ENCODE data around the gene CRIM1. TPM values are rescaled to one million over a fixed set of nuclear protein-coding genes. Genes with fewer than 3 reads are reported as not detected.

The CRIM1 gene
- polyA plus RNA-seq, 2 of the 4 experiments (the other 2 are of a cell fraction), result 127 to 208 TPM

DNA sequence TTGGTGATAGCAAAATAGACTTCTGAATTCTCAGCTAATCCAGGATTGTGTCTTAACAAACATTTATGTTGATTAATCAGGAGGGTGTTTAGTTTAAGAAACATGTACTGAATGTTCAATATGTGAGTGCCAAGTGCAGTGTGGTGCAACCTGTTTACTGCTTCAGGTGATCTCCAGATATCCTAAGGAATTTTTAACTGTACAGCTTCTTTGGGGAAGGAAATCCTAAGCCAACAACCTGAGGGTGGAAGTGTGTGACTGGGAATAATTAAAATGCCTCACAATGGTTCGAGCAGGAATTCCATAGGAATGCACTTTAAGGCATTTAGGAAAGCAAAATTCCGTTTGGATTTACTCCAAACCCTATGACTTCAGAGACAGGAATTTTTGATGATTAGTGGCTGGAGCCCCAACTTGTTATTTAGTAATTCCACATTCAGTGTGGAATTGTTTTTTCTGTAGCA lies 16.4 kb downstream of the CRIM1 start:
- POLR2A ChIA-PET, result interaction anchor here (1.0 to 1.9 kb wide), 6 partner anchors 9 to 67 kb away, joined by 3 to 5 read pairs (median 3); no protein-coding TSS in a partner anchor
- WGBS (ENCODE audit: missing lambda C conversion rate), result 0% methylated on average over 2 of the region's 2 CpGs
- TF ChIP-seq CEBPB (IDR thresholded peaks at IDR 0.05) (peak in 1 of 2 experiments; percentile 76; a peak in 3 of 4 replicates), MAX (IDR thresholded peaks at IDR 0.05) (peak; percentile 59; the same call in 1 of the 2 replicates), RAD21 (conservative IDR thresholded peaks at IDR 0.05 in 1 of 2, IDR thresholded peaks at IDR 0.05 in 1 of 2) (peak; percentile 40 to 43), JUN (IDR thresholded peaks at IDR 0.05) (peak; percentile 44 to 62; a peak in 2 of 5 replicates), FOSL2 (IDR thresholded peaks at IDR 0.05) (peak; percentile 52; the same call in 1 of the 2 replicates), FOSL2 (CRISPR knock-in tag; IDR thresholded peaks at IDR 0.05) (peak; percentile 82), PHF8 (IDR thresholded peaks at IDR 0.05; ENCODE audit: borderline replicate concordance, low read depth) (no peak), CBX8 (IDR thresholded peaks at IDR 0.05) (no peak), EHF (CRISPR knock-in tag; IDR thresholded peaks at IDR 0.05) (0 out of 2 replicates have a peak, but pooled peaks have one; percentile 50), HOXA7 (CRISPR knock-in tag; IDR thresholded peaks at IDR 0.05) (no peak), RNF2 (IDR thresholded peaks at IDR 0.05; ENCODE audit: borderline replicate concordance, low read depth) (no peak), JUNB (IDR thresholded peaks at IDR 0.05) (peak; percentile 76), GATA3 (IDR thresholded peaks at IDR 0.05; ENCODE audit: borderline replicate concordance) (peak; percentile 93), EP300 (IDR thresholded peaks at IDR 0.05) (peak; percentile 55 to 83; a peak in 2 of 5 replicates), SMC3 (IDR thresholded peaks at IDR 0.05) (peak; percentile 36; the same call in 2 of the 3 replicates), ZSCAN20 (CRISPR knock-in tag; IDR thresholded peaks at IDR 0.05) (no peak), TFCP2L1 (CRISPR knock-in tag; IDR thresholded peaks at IDR 0.05) (0 out of 2 replicates have a peak, but pooled peaks have one; percentile 41), ZC3H11A (IDR thresholded peaks at IDR 0.05) (no peak)
- TF ChIP-seq, protein P1, sequence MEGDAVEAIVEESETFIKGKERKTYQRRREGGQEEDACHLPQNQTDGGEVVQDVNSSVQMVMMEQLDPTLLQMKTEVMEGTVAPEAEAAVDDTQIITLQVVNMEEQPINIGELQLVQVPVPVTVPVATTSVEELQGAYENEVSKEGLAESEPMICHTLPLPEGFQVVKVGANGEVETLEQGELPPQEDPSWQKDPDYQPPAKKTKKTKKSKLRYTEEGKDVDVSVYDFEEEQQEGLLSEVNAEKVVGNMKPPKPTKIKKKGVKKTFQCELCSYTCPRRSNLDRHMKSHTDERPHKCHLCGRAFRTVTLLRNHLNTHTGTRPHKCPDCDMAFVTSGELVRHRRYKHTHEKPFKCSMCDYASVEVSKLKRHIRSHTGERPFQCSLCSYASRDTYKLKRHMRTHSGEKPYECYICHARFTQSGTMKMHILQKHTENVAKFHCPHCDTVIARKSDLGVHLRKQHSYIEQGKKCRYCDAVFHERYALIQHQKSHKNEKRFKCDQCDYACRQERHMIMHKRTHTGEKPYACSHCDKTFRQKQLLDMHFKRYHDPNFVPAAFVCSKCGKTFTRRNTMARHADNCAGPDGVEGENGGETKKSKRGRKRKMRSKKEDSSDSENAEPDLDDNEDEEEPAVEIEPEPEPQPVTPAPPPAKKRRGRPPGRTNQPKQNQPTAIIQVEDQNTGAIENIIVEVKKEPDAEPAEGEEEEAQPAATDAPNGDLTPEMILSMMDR (IDR thresholded peaks at IDR 0.05), result peak; percentile 6; the same call in 1 of the 3 replicates
- TF ChIP-seq, protein P2, sequence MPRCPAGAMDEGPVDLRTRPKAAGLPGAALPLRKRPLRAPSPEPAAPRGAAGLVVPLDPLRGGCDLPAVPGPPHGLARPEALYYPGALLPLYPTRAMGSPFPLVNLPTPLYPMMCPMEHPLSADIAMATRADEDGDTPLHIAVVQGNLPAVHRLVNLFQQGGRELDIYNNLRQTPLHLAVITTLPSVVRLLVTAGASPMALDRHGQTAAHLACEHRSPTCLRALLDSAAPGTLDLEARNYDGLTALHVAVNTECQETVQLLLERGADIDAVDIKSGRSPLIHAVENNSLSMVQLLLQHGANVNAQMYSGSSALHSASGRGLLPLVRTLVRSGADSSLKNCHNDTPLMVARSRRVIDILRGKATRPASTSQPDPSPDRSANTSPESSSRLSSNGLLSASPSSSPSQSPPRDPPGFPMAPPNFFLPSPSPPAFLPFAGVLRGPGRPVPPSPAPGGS (IDR thresholded peaks at IDR 0.05), result 0 out of 3 replicates have a peak, but pooled peaks have one; percentile 53
- H3K4me2 ChIP-seq, result peak overlapping the region; percentile 90
- DNase-seq (ENCODE audit: low read depth in 1 of 2, low spot score in 1 of 2) (peak in 1 of 2 experiments; percentile 75), ATAC-seq (peak in 1 of 2 experiments; percentile 6; a peak in 3 of 6 replicates), FAIRE-seq (peak; percentile 87)
- peaks cover 100% of the 10 kb centered on the region for H3K4me1 ChIP-seq
- peak overlapping the region; percentile 25; the same call in 1 of the 3 replicates for H3K4me3 ChIP-seq
- CTCF ChIA-PET, result interaction anchor here (0.7 to 6.5 kb wide), 19 partner anchors 8 to 293 kb away, joined by 3 to 37 read pairs (median 5); partner anchors contain the start of gene CRIM1
- no peaks in the 10 kb centered on the region for H3K9me3 ChIP-seq
- peak overlapping the region; percentile 75 to 88 for H3K27ac ChIP-seq

GRCh38 chr2:36373149-36373926 lies 17.8 kb downstream of the CRIM1 start:
- DNase-seq (ENCODE audit: low read depth in 1 of 2, low spot score in 1 of 2), result peak in 1 of 2 experiments; percentile 85
- WGBS (ENCODE audit: missing lambda C conversion rate), result 19% methylated on average over 8 of the region's 8 CpGs
- H3K4me1 ChIP-seq, result peaks cover 100% of the 10 kb centered on the region
- peak overlapping the region; percentile 75 to 88 for H3K27ac ChIP-seq
- peak overlapping the region; percentile 17; the same call in 1 of the 3 replicates for H3K4me3 ChIP-seq
- ChIA-PET POLR2A (interaction anchor here (0.7 to 1.0 kb wide), 2 partner anchors 11 to 17 kb away, joined by 3 to 4 read pairs; partner anchors contain the start of gene CRIM1), CTCF (interaction anchor here (0.6 to 6.5 kb wide), 25 partner anchors 9 to 380 kb away, joined by 3 to 37 read pairs (median 4); partner anchors contain the start of gene CRIM1)
- ATAC-seq, result peak; percentile 17 to 37
- no peaks in the 10 kb centered on the region for H3K9me3 ChIP-seq
- peak; percentile 97 for FAIRE-seq
- peak overlapping the region; percentile 90 for H3K4me2 ChIP-seq
- no peak for TF ChIP-seq TP53 (CRISPR knock-in tag; IDR thresholded peaks at IDR 0.05)
- no peak for TF ChIP-seq MYC (IDR thresholded peaks at IDR 0.05; ENCODE audit: borderline replicate concordance, low read length)
- no peak for TF ChIP-seq NFE2L2 (conservative IDR thresholded peaks at IDR 0.05; ENCODE audit: low read length)
- TF ChIP-seq ZNF302 (CRISPR knock-in tag; IDR thresholded peaks at IDR 0.05), result no peak
- no peak for TF ChIP-seq CHD2 (IDR thresholded peaks at IDR 0.05; ENCODE audit: low read length, partially characterized antibody)
- no peak for TF ChIP-seq CBX8 (IDR thresholded peaks at IDR 0.05)
- TF ChIP-seq HES2 (IDR thresholded peaks at IDR 0.05), result peak; percentile 41; the same call in 1 of the 2 replicates
- no peak for TF ChIP-seq POLR2A (IDR thresholded peaks at IDR 0.05; ENCODE audit: low read length)
- peak; percentile 63; the same call in 1 of the 2 replicates for TF ChIP-seq HOXA7 (CRISPR knock-in tag; IDR thresholded peaks at IDR 0.05)
- TF ChIP-seq EP300 (IDR thresholded peaks at IDR 0.05), result peak; percentile 56 to 67; a peak in 3 of 5 replicates
- TF ChIP-seq PHF8 (IDR thresholded peaks at IDR 0.05; ENCODE audit: borderline replicate concordance, low read depth), result no peak
- TF ChIP-seq RARB (CRISPR knock-in tag; IDR thresholded peaks at IDR 0.05), result no peak
- no peak for TF ChIP-seq NR3C1 (IDR thresholded peaks at IDR 0.05)
- TF ChIP-seq NPAS2 (CRISPR knock-in tag; IDR thresholded peaks at IDR 0.05; ENCODE audit: borderline replicate concordance), result no peak
- no peak for TF ChIP-seq PBX3 (IDR thresholded peaks at IDR 0.05)
- TF ChIP-seq FOSB (CRISPR knock-in tag; IDR thresholded peaks at IDR 0.05), result no peak
